Right lung (tissue), 5 donors: ENCODE data around the gene PSMG2. TPM values are rescaled to one million over a fixed set of nuclear protein-coding genes. Genes with fewer than 3 reads are reported as not detected.
"Not testable (repeated sequence)": the region's sequence is repeated elsewhere in the genome, so short reads cannot be mapped to it uniquely, and the experiment has no call there.

Source experiments
- DNase-seq, 2 donors: peaks; one replicate each; pipeline ENCODE4 v3.0.0-alpha.2; 2013
- polyA plus RNA-seq, 5 donors: library from polyadenylated mRNA; unstranded; fragments of 120-200 nt; gene quantifications; one replicate each; pipeline versions ENCODE4 v1.2.1 to v1.2.3, GENCODE V29; 2013; ENCODE audit warnings: inconsistent platforms in 1 of 5, low replicate concordance in 1 of 5; ENCODE audit not compliant: insufficient read length in 5 of 5, insufficient read depth in 1 of 5

The PSMG2 gene
- polyA plus RNA-seq, 5 donors = 66.4 to 91.5 (median 74.4) TPM

GRCh38 chr18:12758566-12758965 lies 55.7 kb downstream of the PSMG2 start:
- not testable (repeated sequence) for DNase-seq

- no peak for DNase-seq
Observed at GRCh38 chr18:12765126-12765525, 62.3 kb downstream of the PSMG2 start.

DNA sequence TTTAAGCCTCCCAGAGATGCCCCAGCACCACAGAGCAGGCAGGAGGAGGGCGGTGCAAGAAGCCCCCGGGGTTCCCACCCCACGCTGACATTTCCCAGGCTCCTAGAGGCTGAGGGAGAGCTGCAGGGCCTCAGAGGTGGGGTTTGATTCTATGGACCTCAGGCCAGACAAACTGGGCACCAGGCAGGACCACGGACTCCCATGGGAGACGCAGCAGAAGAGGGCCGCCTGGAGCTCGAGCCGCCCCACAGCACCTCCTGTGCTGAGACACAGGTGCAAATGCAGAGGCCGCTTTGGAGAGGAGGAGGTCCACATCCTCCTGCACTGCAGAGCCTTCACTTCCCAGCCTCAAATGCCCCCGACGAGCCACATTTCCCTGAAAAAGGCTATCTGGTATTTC lies 62.7 kb downstream of the PSMG2 start:
- no peak for DNase-seq

DNA sequence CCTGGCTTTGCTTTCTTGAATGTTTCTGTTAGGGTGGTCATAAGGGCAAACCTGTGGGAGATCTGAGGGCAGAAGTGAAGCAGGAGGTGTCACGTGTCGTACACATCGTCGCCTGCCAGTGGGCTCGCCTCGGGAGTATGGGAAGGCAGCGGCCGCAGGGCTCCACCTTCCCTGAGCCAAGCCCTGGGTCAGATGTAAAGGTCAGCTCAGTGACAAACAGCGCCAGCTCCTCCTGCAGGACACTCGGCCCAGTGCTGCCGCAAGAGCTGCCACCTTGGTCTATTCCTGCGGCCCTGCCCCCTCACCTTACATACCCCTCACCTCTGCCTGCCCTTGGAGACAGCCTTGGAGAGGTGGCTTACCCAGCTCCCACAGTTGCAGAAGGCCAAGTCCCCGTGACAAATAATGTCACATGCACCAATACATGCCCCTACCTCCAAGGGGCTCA lies 64.2 kb downstream of the PSMG2 start:
- no peak for DNase-seq

GRCh38 chr18:12767580-12768155 lies 64.8 kb downstream of the PSMG2 start:
- DNase-seq = no peak

DNA sequence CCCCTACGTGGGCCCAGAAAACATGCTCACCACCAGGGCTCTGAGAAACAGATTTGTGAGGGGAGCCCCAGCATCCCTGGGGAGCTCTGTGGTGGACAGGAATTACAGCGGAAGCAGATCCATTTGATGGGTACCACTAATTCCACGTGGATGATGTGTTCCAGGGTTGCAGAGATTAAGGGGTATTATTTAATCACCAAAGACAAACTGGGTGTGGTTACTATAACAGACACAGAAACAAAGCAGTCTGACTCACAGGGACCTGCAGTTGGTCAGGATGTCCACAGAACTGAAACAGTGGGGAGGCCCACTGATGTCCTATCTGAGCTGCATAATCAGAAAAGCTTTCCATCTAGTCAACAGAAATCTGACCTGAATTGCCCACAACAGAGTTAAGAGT lies 65.8 kb downstream of the PSMG2 start:
- no peak for DNase-seq

DNA sequence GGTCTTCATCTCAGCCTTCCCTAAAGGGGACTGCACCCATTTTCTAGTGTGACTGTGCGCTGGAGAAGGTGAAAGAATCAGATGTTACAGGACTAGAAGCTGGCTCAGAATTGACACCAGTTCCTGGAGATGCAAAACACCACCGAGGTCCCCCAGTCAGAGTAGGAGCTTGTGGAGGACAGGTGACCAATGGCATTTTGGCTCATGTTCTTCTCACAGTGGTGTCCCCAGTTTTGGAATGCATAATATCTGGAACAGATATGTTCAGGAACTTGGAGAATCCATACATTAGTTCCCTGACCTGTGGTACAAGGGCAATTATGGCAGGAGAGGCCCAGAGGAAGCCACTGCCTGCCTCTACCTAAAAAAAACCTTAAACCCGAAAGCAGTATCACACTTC lies 66.3 kb downstream of the PSMG2 start:
- DNase-seq = no peak

DNA sequence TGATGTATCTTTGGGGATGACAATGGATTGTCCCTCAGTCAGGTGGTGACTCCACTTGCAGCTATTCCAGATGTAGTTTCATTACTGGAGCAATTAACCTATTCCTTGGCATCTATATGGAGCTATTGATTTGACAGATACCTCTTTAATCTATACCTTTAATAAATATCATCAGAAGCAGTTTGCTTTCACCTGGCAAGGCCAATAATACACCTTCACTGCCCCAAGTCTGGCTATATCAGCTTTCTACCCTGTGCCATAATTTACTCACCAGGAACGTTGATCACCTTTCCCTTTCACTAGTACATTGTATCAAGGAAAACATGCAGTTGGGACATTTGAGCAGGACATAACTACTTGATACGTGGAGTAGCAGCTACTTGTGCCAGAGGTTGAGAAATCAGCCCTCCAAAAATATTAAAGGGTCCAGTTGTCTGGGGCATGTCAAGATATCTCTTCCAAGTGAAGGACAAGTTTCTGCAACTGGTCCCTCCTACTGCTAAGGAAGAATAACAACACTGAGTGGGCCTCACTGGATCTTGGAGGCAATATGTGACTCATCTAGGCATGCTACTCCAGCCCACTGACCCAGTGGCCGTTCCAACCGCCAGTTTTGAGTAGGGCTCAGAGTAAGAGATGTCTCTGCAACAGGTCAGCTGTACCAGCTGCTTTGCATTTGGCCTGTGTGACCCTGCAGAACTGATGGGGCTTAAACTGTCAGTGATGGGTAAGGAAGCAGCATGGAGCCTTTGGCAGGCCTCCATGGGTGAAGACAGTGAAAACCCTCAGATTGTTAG lies 67.0 kb downstream of the PSMG2 start:
- DNase-seq = no peak

GRCh38 chr18:12770469-12771219 lies 67.8 kb downstream of the PSMG2 start:
- no peak for DNase-seq

GRCh38 chr18:12772111-12772510 lies 69.3 kb downstream of the PSMG2 start:
- DNase-seq = no peak

DNA sequence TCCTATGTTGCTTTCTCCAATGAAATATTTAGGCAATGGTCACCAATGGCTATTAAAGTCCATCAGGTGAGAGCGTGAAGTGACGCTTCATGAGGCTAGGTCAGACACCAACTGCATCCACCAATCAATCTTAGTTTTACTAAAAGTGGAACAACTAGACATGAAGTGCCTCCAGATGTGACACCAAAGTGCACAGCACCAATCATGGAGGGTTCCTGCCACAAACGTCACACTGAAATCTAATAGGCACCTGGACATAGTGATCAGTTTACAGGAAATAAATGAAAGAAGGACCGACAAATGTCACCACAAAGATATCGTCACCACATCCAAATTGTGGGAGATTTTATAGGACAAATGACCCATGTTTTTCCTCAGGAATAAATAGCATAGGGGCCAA lies 70.5 kb downstream of the PSMG2 start:
- no peak for DNase-seq

- DNase-seq = no peak
Observed at GRCh38 chr18:12774982-12775381, 72.1 kb downstream of the PSMG2 start.

Other genes with a start within 250 kb of the PSMG2 start
- 10 to 100 TPM; 11.2 to 15.2 (median 14.3) TPM for gene SPIRE1, start 44.9 kb upstream of the PSMG2 start, polyA plus RNA-seq
- 10 to 100 TPM in 4 of 5 donors, 1 to 10 TPM in 1; 8.4 to 11.8 (median 11.3) TPM for gene CEP76, start 319 bp upstream of the PSMG2 start, polyA plus RNA-seq
- gene PTPN2, start 181.2 kb downstream of the PSMG2 start, polyA plus RNA-seq = 10 to 100 TPM; 55.2 to 79.2 (median 72.9) TPM
- 10 to 100 TPM; 27.5 to 36.3 (median 30.8) TPM for gene SEH1L, start 245.0 kb downstream of the PSMG2 start, polyA plus RNA-seq